OCI-LY3 (cell line): Measurements from ENCODE around the gene PARD3B.

Experiments used
- H2AFZ ChIP-seq: fragments of 200-600, 300-600 bp; shearing (Covaris generic); 2 replicates; pipeline ENCODE4 v1.6.0; 2014; ENCODE audit warnings: antibody characterized with exemption, low read depth, low read length
- H3K27ac ChIP-seq: fragments of 200-600, 300-600 bp; sonication (generic); 2 replicates; pipeline ENCODE4 v1.5.1; 2014; ENCODE audit warnings: mild to moderate bottlenecking, low read length, moderate library complexity, mixed read lengths
- H3K27me3 ChIP-seq: fragments of 200-600, 300-600 bp; sonication (generic); 2 replicates; pipeline ENCODE4 v1.6.1; 2014; ENCODE audit warnings: low read depth, low read length, mixed read lengths
- H3K36me3 ChIP-seq: fragments of 200-600, 300-600 bp; sonication (generic); replicated peaks from 2 replicates; pipeline ENCODE3; 2014; ENCODE audit warnings: low read depth, low read length, mixed read lengths
- H3K4me1 ChIP-seq: fragments of 300-600, 200-600 bp; sonication (generic); 2 replicates; pipeline ENCODE4 v1.6.1; 2014; ENCODE audit warnings: low read length, mixed read lengths
- H3K4me2 ChIP-seq: fragments of 200-600, 300-600 bp; sonication (generic); 2 replicates; pipeline ENCODE4 v1.6.1; 2014; ENCODE audit warnings: low read length, mixed read lengths
- H3K4me3 ChIP-seq: fragments of 300-600, 200-600 bp; sonication (generic); 2 replicates; pipeline ENCODE4 v1.5.1; 2014; ENCODE audit warnings: antibody characterized with exemption, mild to moderate bottlenecking, low read length, moderate library complexity
- H3K79me2 ChIP-seq: fragments of 300-600, 200-600 bp; shearing (Covaris generic); 2 replicates; pipeline ENCODE4 v1.6.1; 2014; ENCODE audit warnings: mild to moderate bottlenecking, low read length, mixed read lengths
- H3K9ac ChIP-seq: fragments of 300-600, 200-600 bp; shearing (Covaris generic); 2 replicates; pipeline ENCODE4 v1.6.0; 2014; ENCODE audit warnings: mild to moderate bottlenecking, low read length, moderate library complexity
- H3K9me3 ChIP-seq: fragments of 200-600, 300-600 bp; shearing (Covaris generic); 2 replicates; pipeline ENCODE4 v1.6.1; 2014; ENCODE audit warnings: low read length, mixed read lengths; ENCODE audit not compliant: insufficient read depth
- H4K20me1 ChIP-seq: fragments of 200-600, 300-600 bp; sonication (generic); 2 replicates; pipeline ENCODE4 v1.6.1; 2016; ENCODE audit warnings: low read length, mixed read lengths; ENCODE audit not compliant: insufficient read depth
- CTCF ChIP-seq: fragments of 200-600, 300-600 bp; sonication (generic); IDR thresholded peaks from 2 replicates; pipeline ENCODE4 v1.5.1; 2014; ENCODE audit warnings: antibody characterized with exemption, low read length, low read depth
- EZH2phosphoT487 ChIP-seq: fragments of 200-600 bp; shearing (Covaris generic); IDR thresholded peaks from 2 replicates; pipeline ENCODE4 v1.6.1; 2018; ENCODE audit warnings: antibody characterized with exemption, mixed run types, low read depth

Gene PARD3B

GRCh38 chr2:204827701-204828590, 282.7 kb downstream of the PARD3B start:
- Histone ChIP-seq H3K27me3 (no peaks in the 10 kb centered on the region), H3K79me2 (no peaks in the 10 kb centered on the region), H3K9me3 (no peaks in the 10 kb centered on the region), H4K20me1 (no peaks in the 10 kb centered on the region), H3K27ac (no peak overlapping the region), H3K4me1 (peaks cover 16% of the 10 kb centered on the region), H3K4me3 (no peak overlapping the region), H3K4me2 (no peak overlapping the region), H2AFZ (no peak overlapping the region), H3K36me3 (no peaks in the 10 kb centered on the region), H3K9ac (no peak overlapping the region)
- TF ChIP-seq CTCF = no peak
- no peak for TF ChIP-seq EZH2phosphoT487

- no peak overlapping the region for H3K4me3 ChIP-seq
- no peak for TF ChIP-seq EZH2phosphoT487
- no peak for TF ChIP-seq CTCF
- no peaks in the 10 kb centered on the region for H4K20me1 ChIP-seq
- H3K79me2 ChIP-seq = no peaks in the 10 kb centered on the region
- H3K4me1 ChIP-seq = no peaks in the 10 kb centered on the region
- no peaks in the 10 kb centered on the region for H3K36me3 ChIP-seq
- no peaks in the 10 kb centered on the region for H3K27me3 ChIP-seq
- no peak overlapping the region for H3K27ac ChIP-seq
- H3K9ac ChIP-seq = no peak overlapping the region
- no peaks in the 10 kb centered on the region for H3K9me3 ChIP-seq
- no peak overlapping the region for H3K4me2 ChIP-seq
- H2AFZ ChIP-seq = no peak overlapping the region
These were observed 289.6 kb downstream of the PARD3B start for GRCh38 chr2:204834716-204835384.

GRCh38 chr2:204835786-204836185, 290.5 kb downstream of the PARD3B start:
- Histone ChIP-seq H3K27ac (no peak overlapping the region), H3K4me1 (no peaks in the 10 kb centered on the region), H4K20me1 (no peaks in the 10 kb centered on the region), H3K4me2 (no peak overlapping the region), H3K36me3 (no peaks in the 10 kb centered on the region), H3K9ac (no peak overlapping the region), H3K9me3 (no peaks in the 10 kb centered on the region), H3K27me3 (no peaks in the 10 kb centered on the region), H3K4me3 (no peak overlapping the region), H2AFZ (no peak overlapping the region), H3K79me2 (no peaks in the 10 kb centered on the region)
- TF ChIP-seq EZH2phosphoT487 (no peak), CTCF (no peak)

- peaks cover 9% of the 10 kb centered on the region; the same call in 1 of the 2 replicates for H3K4me1 ChIP-seq
- H3K36me3 ChIP-seq = no peaks in the 10 kb centered on the region
- no peak overlapping the region for H2AFZ ChIP-seq
- no peak for TF ChIP-seq CTCF
- TF ChIP-seq EZH2phosphoT487 = no peak
- no peak overlapping the region for H3K9ac ChIP-seq
- H3K9me3 ChIP-seq = no peaks in the 10 kb centered on the region
- H3K4me3 ChIP-seq = no peak overlapping the region
- no peak overlapping the region for H3K27ac ChIP-seq
- H3K27me3 ChIP-seq = no peaks in the 10 kb centered on the region
- H3K4me2 ChIP-seq = no peak overlapping the region
- no peaks in the 10 kb centered on the region for H3K79me2 ChIP-seq
- no peaks in the 10 kb centered on the region for H4K20me1 ChIP-seq
These were observed 295.2 kb downstream of the PARD3B start for GRCh38 chr2:204840504-204840903.
